Bronchial epithelial cell (primary cell): ENCODE measurements around the gene OR8H3. TPM values are rescaled to one million over a fixed set of nuclear protein-coding genes. Genes with fewer than 3 reads are reported as not detected.
"Not testable (repeated sequence)": the region's sequence is repeated elsewhere in the genome, so short reads cannot be mapped to it uniquely, and the experiment has no call there.

Source experiments
- DNase-seq: peaks from one replicate; pipeline ENCODE4 v3.0.0-alpha.2; 2010; ENCODE audit warnings: low read depth
- FAIRE-seq: peaks from 2 replicates; lab custom pipeline; 2011; peaks lifted over from hg19 to GRCh38; lab: Jason Lieb, UNC
- H3K27me3 ChIP-seq: 2 replicates; pipeline ENCODE4 v1.5.1; 2011; ENCODE audit warnings: low read length; ENCODE audit not compliant: control insufficient read depth, insufficient read depth
- H3K36me3 ChIP-seq: 2 replicates; pipeline ENCODE4 v1.5.1; 2011; ENCODE audit warnings: low read length; ENCODE audit not compliant: control insufficient read depth, insufficient read depth
- H3K4me3 ChIP-seq: 2 replicates; pipeline ENCODE4 v1.5.1; 2011; ENCODE audit warnings: mild to moderate bottlenecking, low read depth, low read length, control low read depth
- total RNA-seq: library from RNA; depleted of rRNA; stranded (reverse); fragments of >200 nt; gene quantifications from 2 replicates; pipeline ENCODE4 v1.2.1, GENCODE V29; 2014
- TF ChIP-seq, protein P1 (sequence below): IDR thresholded peaks from 2 replicates; pipeline ENCODE4 v1.5.1; 2011; ENCODE audit warnings: mild to moderate bottlenecking, moderate library complexity, low read length, control low read depth, inconsistent platforms; ENCODE audit not compliant: insufficient read depth, severe bottlenecking

Gene OR8H3, protein sequence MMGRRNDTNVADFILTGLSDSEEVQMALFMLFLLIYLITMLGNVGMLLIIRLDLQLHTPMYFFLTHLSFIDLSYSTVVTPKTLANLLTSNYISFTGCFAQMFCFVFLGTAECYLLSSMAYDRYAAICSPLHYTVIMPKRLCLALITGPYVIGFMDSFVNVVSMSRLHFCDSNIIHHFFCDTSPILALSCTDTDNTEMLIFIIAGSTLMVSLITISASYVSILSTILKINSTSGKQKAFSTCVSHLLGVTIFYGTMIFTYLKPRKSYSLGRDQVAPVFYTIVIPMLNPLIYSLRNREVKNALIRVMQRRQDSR
- not detected in 2 replicates for total RNA-seq

DNA sequence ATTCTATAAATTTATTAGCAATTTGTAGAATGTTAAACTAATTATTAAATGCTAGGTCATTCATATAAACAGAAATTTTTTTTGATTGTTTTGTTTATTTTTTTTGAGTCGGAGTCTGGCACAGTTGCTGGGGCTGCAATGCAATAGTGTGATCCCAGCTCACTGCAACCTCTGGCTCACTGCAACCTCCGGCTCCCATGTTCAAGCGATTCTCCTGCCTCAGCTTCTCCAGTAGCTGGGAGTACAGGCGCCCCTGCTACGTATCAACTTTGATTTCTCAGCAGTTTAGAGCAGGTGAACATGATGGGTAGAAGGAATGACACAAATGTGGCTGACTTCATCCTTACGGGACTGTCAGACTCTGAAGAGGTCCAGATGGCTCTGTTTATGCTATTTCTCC is at the start of gene OR8H3:
TSS of gene OR8H3 (plus strand) at position 301 of the 400 bp plus-strand sequence. CDS start at position 301, 0 bp downstream.
- no peaks in the 10 kb centered on the region for H3K27me3 ChIP-seq
- no peak within 1 kb of the TSS for H3K4me3 ChIP-seq
- no peak for FAIRE-seq
- H3K36me3 ChIP-seq, result no peaks in the 10 kb centered on the region
- TF ChIP-seq, protein P1, sequence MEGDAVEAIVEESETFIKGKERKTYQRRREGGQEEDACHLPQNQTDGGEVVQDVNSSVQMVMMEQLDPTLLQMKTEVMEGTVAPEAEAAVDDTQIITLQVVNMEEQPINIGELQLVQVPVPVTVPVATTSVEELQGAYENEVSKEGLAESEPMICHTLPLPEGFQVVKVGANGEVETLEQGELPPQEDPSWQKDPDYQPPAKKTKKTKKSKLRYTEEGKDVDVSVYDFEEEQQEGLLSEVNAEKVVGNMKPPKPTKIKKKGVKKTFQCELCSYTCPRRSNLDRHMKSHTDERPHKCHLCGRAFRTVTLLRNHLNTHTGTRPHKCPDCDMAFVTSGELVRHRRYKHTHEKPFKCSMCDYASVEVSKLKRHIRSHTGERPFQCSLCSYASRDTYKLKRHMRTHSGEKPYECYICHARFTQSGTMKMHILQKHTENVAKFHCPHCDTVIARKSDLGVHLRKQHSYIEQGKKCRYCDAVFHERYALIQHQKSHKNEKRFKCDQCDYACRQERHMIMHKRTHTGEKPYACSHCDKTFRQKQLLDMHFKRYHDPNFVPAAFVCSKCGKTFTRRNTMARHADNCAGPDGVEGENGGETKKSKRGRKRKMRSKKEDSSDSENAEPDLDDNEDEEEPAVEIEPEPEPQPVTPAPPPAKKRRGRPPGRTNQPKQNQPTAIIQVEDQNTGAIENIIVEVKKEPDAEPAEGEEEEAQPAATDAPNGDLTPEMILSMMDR, result no peak
- DNase-seq, result no peak

GRCh38 chr11:56089697-56090096 is 32.5 kb upstream of the OR8H3 start:
- TF ChIP-seq, protein P1, result no peak
- no peak for DNase-seq
- Histone ChIP-seq H3K4me3 (no peak overlapping the region), H3K27me3 (no peaks in the 10 kb centered on the region), H3K36me3 (no peaks in the 10 kb centered on the region)
- FAIRE-seq, result no peak

DNA sequence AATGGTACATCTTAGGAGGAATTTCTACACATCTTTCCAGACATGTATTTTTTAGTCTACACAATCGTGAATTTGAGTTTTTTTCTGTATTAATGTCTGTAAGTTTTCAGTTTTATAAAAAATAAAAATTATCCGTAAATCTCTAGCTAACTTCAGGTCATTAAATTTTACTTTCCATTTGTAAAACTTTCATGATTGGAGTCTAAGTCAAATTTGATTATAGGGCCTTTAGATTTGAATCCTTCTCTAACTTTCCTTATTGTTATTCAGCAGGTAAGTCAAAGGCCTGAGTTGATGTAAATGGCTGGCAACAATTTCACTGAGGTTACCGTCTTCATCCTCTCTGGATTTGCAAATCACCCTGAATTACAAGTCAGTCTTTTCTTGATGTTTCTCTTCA is 29.2 kb upstream of the OR8H3 start, which contains the start of gene OR8I2:
TSS of gene OR8I2 (plus strand) at position 301 of the 400 bp plus-strand sequence. CDS start at position 301, 0 bp downstream.
- Histone ChIP-seq H3K27me3 (no peaks in the 10 kb centered on the region), H3K4me3 (no peak within 1 kb of the TSS), H3K36me3 (no peaks in the 10 kb centered on the region)
- DNase-seq (no peak), FAIRE-seq (no peak)
- TF ChIP-seq, protein P1, result no peak

DNA sequence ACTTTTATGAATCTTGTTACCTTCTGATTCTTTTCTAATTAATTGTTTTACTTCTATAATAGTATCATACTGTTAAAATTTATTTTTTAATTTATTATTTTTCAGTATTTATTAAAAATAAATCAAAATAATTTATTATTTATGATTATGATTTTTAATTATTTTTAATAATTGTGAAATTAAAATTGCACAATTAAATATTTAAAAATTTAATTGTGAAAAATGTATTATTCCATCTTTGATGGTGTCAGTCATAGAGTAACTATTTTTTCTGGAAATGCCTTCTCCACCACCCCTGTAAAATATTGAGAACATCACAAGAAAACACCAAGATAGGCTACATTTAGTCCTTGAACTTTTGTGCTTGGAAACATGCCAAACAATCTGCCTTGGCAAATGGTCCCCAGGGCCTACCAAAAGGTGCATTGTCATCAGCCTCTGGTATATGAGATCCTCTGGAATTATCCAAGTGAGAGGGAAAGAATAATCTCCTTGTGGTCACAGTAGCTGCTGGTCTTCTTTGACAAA is 18.9 kb upstream of the OR8H3 start, which contains the start of gene OR8H2:
TSS of gene OR8H2 (plus strand) at position 478 of the 528 bp plus-strand sequence. CDS start 1,356 bp downstream, outside the sequence.
- FAIRE-seq, result no peak
- Histone ChIP-seq H3K4me3 (no peak within 1 kb of the TSS), H3K36me3 (no peaks in the 10 kb centered on the region), H3K27me3 (no peaks in the 10 kb centered on the region)
- no peak for DNase-seq
- TF ChIP-seq, protein P1, result no peak

- Histone ChIP-seq H3K27me3 (no peaks in the 10 kb centered on the region), H3K4me3 (no peak within 1 kb of the TSS), H3K36me3 (no peaks in the 10 kb centered on the region)
- FAIRE-seq (no peak), DNase-seq (no peak)
- TF ChIP-seq, protein P1, result no peak
These were observed 18.0 kb downstream of the OR8H3 start, which contains the start of gene OR8J3 for GRCh38 chr11:56140151-56140661. TSS of gene OR8J3 (minus strand) at chr11:56140201. CDS start at chr11:56137718, 2,483 bp downstream.

DNA sequence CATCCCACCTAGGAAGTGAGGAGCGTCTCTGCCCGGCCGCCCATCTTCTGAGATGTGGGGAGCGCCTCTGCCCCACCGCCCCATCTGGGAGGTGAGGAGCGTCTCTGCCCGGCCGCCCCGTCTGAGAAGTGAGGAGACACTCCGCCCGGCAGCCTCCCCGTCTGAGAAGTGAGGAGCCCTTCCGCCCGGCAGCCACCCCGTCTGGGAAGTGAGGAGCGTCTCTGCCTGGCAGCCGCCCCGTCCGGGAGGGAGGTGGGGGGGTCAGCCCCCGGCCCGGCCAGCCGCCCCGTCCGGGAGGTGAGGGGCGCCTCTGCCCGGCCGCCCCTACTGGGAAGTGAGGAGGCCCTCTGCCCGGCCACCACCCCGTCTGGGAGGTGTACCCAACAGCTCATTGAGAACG is 21.5 kb downstream of the OR8H3 start:
- not testable (repeated sequence) for H3K27me3 ChIP-seq, H3K36me3 ChIP-seq, DNase-seq, H3K4me3 ChIP-seq, FAIRE-seq
